H1 (cell line): ENCODE data around the gene ACOT9. TPM values are rescaled to one million over a fixed set of nuclear protein-coding genes. Genes with fewer than 3 reads are reported as not detected.

Experiments used
- CTCF ChIA-PET: fragments of 300-600 bp; sonication (Branson Sonifier 250); formaldehyde crosslinking; loops from one replicate; lab custom pipeline; 2021; ENCODE audit not compliant: partially characterized antibody; lab: Charles Lee
- POLR2A ChIA-PET: fragments of 300-600 bp; sonication (Branson Sonifier 250); formaldehyde crosslinking; loops from one replicate; lab custom pipeline; 2021; ENCODE audit warnings: inconsistent platforms; ENCODE audit not compliant: partially characterized antibody; lab: Charles Lee
- DNase-seq, 2 experiments: peaks; one replicate each; pipeline versions ENCODE4 v3.0.0 to v3.0.0-alpha.2; 2010 to 2022; ENCODE audit warnings: low spot score in 2 of 2, low read depth in 1 of 2, mixed read lengths in 1 of 2
- FAIRE-seq: peaks from 2 replicates; lab custom pipeline; 2011; peaks lifted over from hg19 to GRCh38; lab: Jason Lieb, UNC
- H2AFZ ChIP-seq: 2 replicates; pipeline ENCODE4 v1.8.1; 2012; ENCODE audit warnings: low read length, inconsistent platforms
- H2AK5ac ChIP-seq: 2 replicates; pipeline ENCODE4 v1.6.1; 2013; ENCODE audit warnings: low read depth, low read length
- H2BK120ac ChIP-seq: replicated peaks from 2 replicates; pipeline ENCODE3; 2013; ENCODE audit warnings: low read depth, low read length, inconsistent platforms
- H2BK12ac ChIP-seq: 2 replicates; pipeline ENCODE4 v1.6.1; 2013; ENCODE audit warnings: low read depth, low read length
- H2BK15ac ChIP-seq: 2 replicates; pipeline ENCODE4 v1.6.1; 2013; ENCODE audit warnings: low read length
- H2BK20ac ChIP-seq: 2 replicates; pipeline ENCODE4 v1.6.1; 2013; ENCODE audit warnings: low read length
- H2BK5ac ChIP-seq: 2 replicates; pipeline ENCODE4 v1.6.1; 2013; ENCODE audit warnings: low read depth, low read length
- H3K14ac ChIP-seq: 2 replicates; pipeline ENCODE4 v1.6.1; 2013; ENCODE audit warnings: inconsistent platforms; ENCODE audit not compliant: insufficient read length
- H3K18ac ChIP-seq: 2 replicates; pipeline ENCODE4 v1.6.1; 2013; ENCODE audit warnings: low read length; ENCODE audit errors: extremely low read depth
- H3K23ac ChIP-seq: 2 replicates; pipeline ENCODE4 v1.6.1; 2013; ENCODE audit warnings: inconsistent platforms; ENCODE audit not compliant: insufficient read length
- H3K23me2 ChIP-seq: 2 replicates; pipeline ENCODE4 v1.6.1; 2013; ENCODE audit warnings: low read depth, low read length
- H3K27ac ChIP-seq: 2 replicates; pipeline ENCODE4 v1.6.1; 2011; ENCODE audit warnings: low read depth, low read length, inconsistent platforms
- H3K27me3 ChIP-seq, 4 experiments: replicated peaks in 1 of 4; 1 replicate in 1 of 4; 2 replicates in 3 of 4; pipeline versions ENCODE4 v1.6.1 to v1.8.1; 2011 to 2013; ENCODE audit warnings: low read length in 3 of 4, mild to moderate bottlenecking in 3 of 4, inconsistent platforms in 2 of 4, mixed read lengths in 2 of 4, moderate library complexity in 1 of 4; ENCODE audit not compliant: control insufficient read depth in 3 of 4, insufficient read depth in 3 of 4; ENCODE audit errors: extremely low read depth in 1 of 4
- H3K36me3 ChIP-seq, 4 experiments: 2 replicates each; pipeline versions ENCODE4 v1.6.1 to v1.8.1; 2011 to 2013; ENCODE audit warnings: mild to moderate bottlenecking in 4 of 4, low read length in 3 of 4, moderate library complexity in 2 of 4, control low read depth in 1 of 4, inconsistent platforms in 1 of 4; ENCODE audit not compliant: insufficient read depth in 4 of 4, control insufficient read depth in 2 of 4
- H3K4ac ChIP-seq: replicated peaks from 2 replicates; pipeline ENCODE3; 2013; ENCODE audit warnings: low read length, low read depth, mixed read lengths, inconsistent platforms; ENCODE audit not compliant: insufficient read length
- H3K4me1 ChIP-seq, 4 experiments: replicated peaks in 1 of 4; 1 replicate in 1 of 4; 2 replicates in 3 of 4; pipeline versions ENCODE4 v1.6.1 to v1.8.1; 2011 to 2013; ENCODE audit warnings: low read length in 3 of 4, inconsistent platforms in 2 of 4, mixed read lengths in 1 of 4; ENCODE audit not compliant: insufficient read depth in 4 of 4, control insufficient read depth in 3 of 4
- H3K4me2 ChIP-seq, 2 experiments: 2 replicates each; pipeline versions ENCODE4 v1.6.1 to v1.8.1; 2011 to 2013; ENCODE audit warnings: low read depth in 2 of 2, low read length in 2 of 2, control low read depth in 1 of 2, inconsistent platforms in 1 of 2, mild to moderate bottlenecking in 1 of 2; ENCODE audit not compliant: insufficient read depth in 1 of 2
- H3K4me3 ChIP-seq, 4 experiments: fragments of 200-600, 300-600 bp in 1 of 4; sonication (generic), shearing (Covaris generic), sonication (Bioruptor Twin) in 1 of 4; 2 replicates each; pipeline versions ENCODE4 v1.5.1 to v1.8.1; 2011 to 2016; ENCODE audit warnings: low read length in 4 of 4, low read depth in 3 of 4, control low read depth in 2 of 4, inconsistent platforms in 2 of 4, mild to moderate bottlenecking in 2 of 4, mixed read lengths in 1 of 4, moderate library complexity in 1 of 4; ENCODE audit not compliant: insufficient read depth in 2 of 4; ENCODE audit errors: extremely low read depth in 1 of 4
- H3K56ac ChIP-seq: replicated peaks from 2 replicates; pipeline ENCODE3; 2013; ENCODE audit warnings: low read depth, mild to moderate bottlenecking, mixed read lengths, low read length, inconsistent platforms; ENCODE audit not compliant: insufficient read length
- H3K79me1 ChIP-seq: 2 replicates; pipeline ENCODE4 v1.6.1; 2013; ENCODE audit warnings: low read depth, low read length, control low read depth
- H3K79me2 ChIP-seq, 2 experiments: 2 replicates each; pipeline versions ENCODE4 v1.6.1 to v1.8.1; 2012 to 2013; ENCODE audit warnings: low read length in 2 of 2, mild to moderate bottlenecking in 2 of 2, inconsistent platforms in 1 of 2; ENCODE audit not compliant: insufficient read depth in 2 of 2, control insufficient read depth in 1 of 2
- H3K9ac ChIP-seq, 4 experiments: replicated peaks in 1 of 4; 1 replicate in 1 of 4; 2 replicates in 3 of 4; pipeline versions ENCODE4 v1.6.1 to v1.8.1; 2011 to 2013; ENCODE audit warnings: low read depth in 3 of 4, low read length in 3 of 4, control low read depth in 2 of 4, mild to moderate bottlenecking in 2 of 4, moderate library complexity in 2 of 4, inconsistent platforms in 1 of 4; ENCODE audit errors: extremely low read depth in 1 of 4
- H3K9me3 ChIP-seq, 2 experiments: 2 replicates each; pipeline versions ENCODE4 v1.6.1 to v1.8.1; 2012 to 2013; ENCODE audit warnings: mild to moderate bottlenecking in 2 of 2, moderate library complexity in 2 of 2, control low read depth in 1 of 2, inconsistent platforms in 1 of 2, low read depth in 1 of 2, low read length in 1 of 2, mixed read lengths in 1 of 2; ENCODE audit not compliant: insufficient read depth in 2 of 2
- H4K20me1 ChIP-seq, 2 experiments: replicated peaks in 1 of 2; 2 replicates each; pipeline versions ENCODE3 to v1.8.1; 2011 to 2013; ENCODE audit warnings: inconsistent platforms in 2 of 2, low read length in 2 of 2, mild to moderate bottlenecking in 1 of 2; ENCODE audit not compliant: insufficient read depth in 2 of 2, control insufficient read depth in 1 of 2
- H4K5ac ChIP-seq: 2 replicates; pipeline ENCODE4 v1.6.1; 2013; ENCODE audit warnings: low read length, low read depth, mixed read lengths, inconsistent platforms; ENCODE audit not compliant: insufficient read length
- H4K8ac ChIP-seq: 2 replicates; pipeline ENCODE4 v1.8.0; 2013; ENCODE audit warnings: mild to moderate bottlenecking, moderate library complexity, low read length, inconsistent platforms; ENCODE audit not compliant: insufficient read depth; ENCODE audit errors: extremely low read depth
- H4K91ac ChIP-seq: replicated peaks from 2 replicates; pipeline ENCODE3; 2013; ENCODE audit warnings: low read length, mixed read lengths, inconsistent platforms; ENCODE audit not compliant: insufficient read length
- CTCF ChIP-seq, 3 experiments: IDR thresholded peaks; 1 replicate in 2 of 3; 2 replicates in 1 of 3; pipeline versions ENCODE4 v1.5.1 to v1.6.1; 2011; ENCODE audit warnings: low read length in 3 of 3, mild to moderate bottlenecking in 3 of 3, inconsistent platforms in 2 of 3, low read depth in 1 of 3, moderate library complexity in 1 of 3; ENCODE audit not compliant: insufficient read depth in 1 of 3; ENCODE audit errors: control extremely low read depth in 1 of 3
- RAD21 ChIP-seq, 2 experiments: IDR thresholded peaks in 1 of 2; conservative IDR thresholded peaks in 1 of 2; 2 replicates each; pipeline ENCODE4 v1.6.1; 2011; ENCODE audit warnings: low read depth in 2 of 2, low read length in 2 of 2, improper control_type of control experiment in 1 of 2, inconsistent platforms in 1 of 2, mild to moderate bottlenecking in 1 of 2, moderate library complexity in 1 of 2
- RXRA ChIP-seq: IDR thresholded peaks from 2 replicates; pipeline ENCODE4 v1.6.1; 2011; ENCODE audit warnings: low read depth, mild to moderate bottlenecking, low read length, moderate library complexity; ENCODE audit not compliant: insufficient read depth
- WGBS, 2 experiments: shearing (Covaris generic) in 1 of 2; methylation state at CpG; one replicate each; pipeline versions ENCODE4 v1.1.6 to v1.1.7; 2013 to 2015; ENCODE audit warnings: low lambda C conversion rate in 2 of 2, mixed read lengths in 2 of 2, inconsistent platforms in 1 of 2, low coverage in 1 of 2, missing lambda C conversion rate in 1 of 2; ENCODE audit not compliant: insufficient replicate concordance in 2 of 2, insufficient coverage in 1 of 2, insufficient read length in 1 of 2; ENCODE audit errors: extremely low coverage in 1 of 2, missing lambda C conversion rate in 1 of 2; 5-methylcytosine and 5-hydroxymethylcytosine counted together
- polyA plus RNA-seq, 7 experiments: library from polyadenylated mRNA; depleted of rRNA in 3 of 7; stranded (reverse) in 5 of 7; unstranded in 2 of 7; fragments of >200 nt in 5 of 7; fragments of 200-250 nt in 2 of 7; gene quantifications; 1 replicate in 5 of 7; 2 replicates in 1 of 7; 4 replicates in 1 of 7; pipeline versions ENCODE4 v1.2.1 to v1.2.3, GENCODE V29; 2011 to 2013; ENCODE audit warnings: missing spikeins in 2 of 7, mixed read lengths in 2 of 7
- total RNA-seq: library from RNA; stranded (reverse); fragmentation: NEBNext Ultra II Directional; extraction: Animal tissue kit (Norgen Biotek cat#: 25700); gene quantifications from 2 replicates; pipeline ENCODE4 v1.2.1, GENCODE V29; 2021

Gene ACOT9
- total and polyA plus RNA-seq, 2 of the 8 experiments (the other 6 are each of a cell fraction or from before 2014, with no cell fraction given) = 20.7 to 39.5 TPM

GRCh38 chrX:23694606-23695005, 48.5 kb downstream of the ACOT9 start:
- Histone ChIP-seq H2BK12ac (no peak overlapping the region), H2AFZ (no peak overlapping the region), H3K4ac (no peak overlapping the region), H3K4me2 (no peak overlapping the region), H3K14ac (no peak overlapping the region), H2BK15ac (no peak overlapping the region), H3K18ac (no peak overlapping the region), H3K23me2 (no peaks in the 10 kb centered on the region), H3K4me1 (no peaks in the 10 kb centered on the region), H3K56ac (no peak overlapping the region), H3K27me3 (no peaks in the 10 kb centered on the region), H3K9ac (no peak overlapping the region), H3K79me1 (no peaks in the 10 kb centered on the region), H4K20me1 (no peaks in the 10 kb centered on the region), H2AK5ac (no peak overlapping the region), H3K9me3 (no peaks in the 10 kb centered on the region), H3K79me2 (no peaks in the 10 kb centered on the region), H4K5ac (no peak overlapping the region), H3K23ac (no peak overlapping the region), H2BK120ac (no peak overlapping the region), H3K27ac (no peak overlapping the region), H3K4me3 (no peak overlapping the region), H2BK20ac (no peak overlapping the region), H4K91ac (no peak overlapping the region), H3K36me3 (no peaks in the 10 kb centered on the region), H4K8ac (no peak overlapping the region), H2BK5ac (no peak overlapping the region)
- no CpG with 5 or more reads among the region's 8 CpGs for WGBS, 2 experiments
- FAIRE-seq (no peak), DNase-seq (no peak)
- ChIA-PET POLR2A (no interaction called here), CTCF (interaction anchor here (0.6 to 4.7 kb wide), 6 partner anchors 20 to 611 kb away, joined by 3 to 33 read pairs (median 3); no protein-coding TSS in a partner anchor)
- TF ChIP-seq RXRA = no peak
- peak; percentile 54 to 65 for TF ChIP-seq RAD21 (IDR thresholded peaks at IDR 0.05 in 1 of 2, conservative IDR thresholded peaks at IDR 0.05 in 1 of 2; ENCODE audit: low read depth in 2 of 2, low read length in 2 of 2)
- peak; percentile 7 to 35 (median 24); a peak in 3 of 4 replicates for TF ChIP-seq CTCF (IDR thresholded peaks at IDR 0.05; ENCODE audit: control extremely low read depth in 1 of 3, insufficient read depth in 1 of 3, low read depth in 1 of 3, low read length in 3 of 3)
